Astrocyte (in vitro differentiated cells and primary cell): ENCODE data around the gene ZNF768. TPM values are rescaled to one million over a fixed set of nuclear protein-coding genes. Genes with fewer than 3 reads are reported as not detected.
A peak's percentile ranks its signal among the peaks of the same experiment; 100 is the strongest.

Source experiments
- DNase-seq: peaks from one replicate; pipeline ENCODE4 v3.0.0-alpha.2; 2010; ENCODE audit warnings: low read depth
- FAIRE-seq: peaks from 2 replicates; lab custom pipeline; 2011; peaks lifted over from hg19 to GRCh38; lab: Jason Lieb, UNC
- H2AFZ ChIP-seq: 2 replicates; pipeline ENCODE4 v1.6.0; 2012; ENCODE audit warnings: low read depth, low read length, inconsistent platforms
- H3K27ac ChIP-seq: 2 replicates; pipeline ENCODE4 v1.5.1; 2011; ENCODE audit warnings: low read depth, low read length, inconsistent platforms
- H3K27me3 ChIP-seq: 2 replicates; pipeline ENCODE4 v1.6.0; 2011; ENCODE audit warnings: low read length, inconsistent platforms; ENCODE audit not compliant: insufficient read depth
- H3K36me3 ChIP-seq: 2 replicates; pipeline ENCODE4 v1.5.1; 2011; ENCODE audit warnings: low read length, inconsistent platforms; ENCODE audit not compliant: insufficient read depth
- H3K4me1 ChIP-seq: 2 replicates; pipeline ENCODE4 v1.5.1; 2011; ENCODE audit warnings: low read length, inconsistent platforms; ENCODE audit not compliant: insufficient read depth
- H3K4me2 ChIP-seq: 2 replicates; pipeline ENCODE4 v1.6.0; 2012; ENCODE audit warnings: low read length, inconsistent platforms
- H3K4me3 ChIP-seq: 2 replicates; pipeline ENCODE4 v1.5.1; 2011; ENCODE audit warnings: low read depth, mild to moderate bottlenecking, low read length, inconsistent platforms; ENCODE audit not compliant: insufficient read depth
- H3K79me2 ChIP-seq: 2 replicates; pipeline ENCODE4 v1.6.0; 2012; ENCODE audit warnings: mild to moderate bottlenecking, low read length, inconsistent platforms; ENCODE audit not compliant: insufficient read depth
- H3K9ac ChIP-seq: 2 replicates; pipeline ENCODE4 v1.6.0; 2012; ENCODE audit warnings: mild to moderate bottlenecking, low read length, inconsistent platforms
- H3K9me3 ChIP-seq: 2 replicates; pipeline ENCODE4 v1.5.1; 2012; ENCODE audit warnings: low read depth, mild to moderate bottlenecking, low read length, inconsistent platforms; ENCODE audit not compliant: insufficient read depth
- H4K20me1 ChIP-seq: 2 replicates; pipeline ENCODE4 v1.6.0; 2012; ENCODE audit warnings: low read length, inconsistent platforms; ENCODE audit not compliant: insufficient read depth
- H3K27ac Mint-ChIP-seq: one replicate; pipeline ENCODE4 v1.8.0; 2021; ENCODE audit warnings: mild to moderate bottlenecking, mixed read lengths; ENCODE audit not compliant: unreplicated experiment
- H3K27me3 Mint-ChIP-seq: one replicate; pipeline ENCODE4 v1.8.0; 2021; ENCODE audit warnings: low read depth, mixed read lengths; ENCODE audit not compliant: unreplicated experiment
- H3K36me3 Mint-ChIP-seq: one replicate; pipeline ENCODE4 v1.8.0; 2021; ENCODE audit warnings: low read depth, mixed read lengths; ENCODE audit not compliant: unreplicated experiment
- H3K4me1 Mint-ChIP-seq: one replicate; pipeline ENCODE4 v1.8.0; 2021; ENCODE audit warnings: low read depth, mixed read lengths; ENCODE audit not compliant: unreplicated experiment
- H3K4me3 Mint-ChIP-seq: one replicate; pipeline ENCODE4 v1.8.0; 2021; ENCODE audit warnings: mild to moderate bottlenecking, moderate library complexity, mixed read lengths; ENCODE audit not compliant: unreplicated experiment
- H3K9me3 Mint-ChIP-seq: one replicate; pipeline ENCODE4 v1.8.0; 2021; ENCODE audit warnings: mild to moderate bottlenecking, mixed read lengths; ENCODE audit not compliant: unreplicated experiment
- CTCF ChIP-seq: IDR thresholded peaks from 2 replicates; pipeline ENCODE4 v1.5.1; 2011; ENCODE audit warnings: low read depth, mild to moderate bottlenecking, inconsistent platforms, low read length, moderate library complexity; ENCODE audit not compliant: insufficient read depth
- EZH2 ChIP-seq: IDR thresholded peaks from 2 replicates; pipeline ENCODE4 v1.6.1; 2012; ENCODE audit warnings: mild to moderate bottlenecking, low read length, inconsistent platforms; ENCODE audit not compliant: insufficient read depth
- total RNA-seq: library from RNA; stranded (reverse); gene quantifications from 2 replicates; pipeline ENCODE4 v1.2.1, GENCODE V29; 2021

Gene ZNF768
- total RNA-seq, 1 donor from 2014 or later: 23.1 TPM

- peak overlapping the region; percentile 68 for H3K4me3 ChIP-seq
- peak overlapping the region; percentile 95 for H2AFZ ChIP-seq
Measured at GRCh38 chr16:30535106-30535776, 8.9 kb upstream of the ZNF768 start.

GRCh38 chr16:30534368-30535105 is 8.2 kb upstream of the ZNF768 start, which contains the start of gene ZNF747:
ZNF747 (minus strand) TSS chr16:30534858; CDS start chr16:30534679, 179 bp downstream.
- DNase-seq (peak; percentile 61), FAIRE-seq (no peak)
- H2AFZ ChIP-seq: peak within 1 kb of the TSS; percentile 95
- Mint-ChIP-seq H3K4me3 (peak within 1 kb of the TSS; percentile 94), H3K4me1 (peaks cover 7% of the 10 kb centered on the region), H3K27ac (peak within 1 kb of the TSS; percentile 94), H3K9me3 (no peaks in the 10 kb centered on the region), H3K36me3 (peaks cover 6% of the 10 kb centered on the region), H3K27me3 (no peaks in the 10 kb centered on the region)
- H3K4me3 ChIP-seq: peak within 1 kb of the TSS; percentile 68
- peaks cover 22% of the 10 kb centered on the region for H3K79me2 ChIP-seq
- no peaks in the 10 kb centered on the region for H3K36me3 ChIP-seq
- H3K27ac ChIP-seq: peak within 1 kb of the TSS; percentile 67
- TF ChIP-seq EZH2 (no peak), CTCF (no peak)
- no peaks in the 10 kb centered on the region for H3K27me3 ChIP-seq
- peak within 1 kb of the TSS; percentile 85 for H3K9ac ChIP-seq
- no peaks in the 10 kb centered on the region for H3K9me3 ChIP-seq
- H3K4me2 ChIP-seq: peak within 1 kb of the TSS; percentile 92
- no peaks in the 10 kb centered on the region for H4K20me1 ChIP-seq
- H3K4me1 ChIP-seq: peaks cover 21% of the 10 kb centered on the region

More at GRCh38 chr16:30535106-30535776, 8.9 kb upstream of the ZNF768 start:
- Mint-ChIP-seq H3K4me1 (peaks cover 7% of the 10 kb centered on the region), H3K27me3 (no peaks in the 10 kb centered on the region), H3K36me3 (peaks cover 6% of the 10 kb centered on the region), H3K27ac (peak overlapping the region; percentile 94), H3K9me3 (no peaks in the 10 kb centered on the region), H3K4me3 (peak overlapping the region; percentile 94)
- Histone ChIP-seq H3K9ac (peak overlapping the region; percentile 85), H4K20me1 (no peaks in the 10 kb centered on the region), H3K9me3 (no peaks in the 10 kb centered on the region), H3K4me2 (peak overlapping the region; percentile 92), H3K27me3 (no peaks in the 10 kb centered on the region), H3K4me1 (peaks cover 21% of the 10 kb centered on the region), H3K36me3 (no peaks in the 10 kb centered on the region), H3K27ac (peak overlapping the region; percentile 67), H3K79me2 (peaks cover 22% of the 10 kb centered on the region)
- DNase-seq: no peak
- TF ChIP-seq CTCF: peak; percentile 2
- TF ChIP-seq EZH2: no peak
- FAIRE-seq: no peak
